GM18505 (cell line): Measurements from ENCODE around the gene ACOT11.

ENCODE experiments used
- ATAC-seq: cut with Tn5 transposase; IDR thresholded peaks from one replicate; pipeline ENCODE4 v1.9.1; 2021; ENCODE audit not compliant: unreplicated experiment
- POLR2A ChIP-seq: IDR thresholded peaks from 4 replicates; pipeline ENCODE4 v1.6.1; 2011; ENCODE audit warnings: borderline replicate concordance; ENCODE audit not compliant: insufficient read depth, insufficient read length; ENCODE audit errors: extremely low read depth

ACOT11 gene

GRCh38 chr1:54559771-54560231, 11.8 kb downstream of the ACOT11 start:
- ATAC-seq = no peak
- no peak for TF ChIP-seq POLR2A

GRCh38 chr1:54564312-54565112, 16.5 kb downstream of the ACOT11 start:
- TF ChIP-seq POLR2A = no peak
- ATAC-seq = no peak

- TF ChIP-seq POLR2A = no peak
- no peak for ATAC-seq
Observed at GRCh38 chr1:54565113-54565501, 17.1 kb downstream of the ACOT11 start.

- ATAC-seq = no peak
- no peak for TF ChIP-seq POLR2A
Observed at GRCh38 chr1:54566438-54567141, 18.6 kb downstream of the ACOT11 start.

GRCh38 chr1:54567961-54568360, 19.9 kb downstream of the ACOT11 start:
- TF ChIP-seq POLR2A = no peak
- no peak for ATAC-seq

- no peak for ATAC-seq
- TF ChIP-seq POLR2A = no peak
Observed at GRCh38 chr1:54569339-54569738, 21.3 kb downstream of the ACOT11 start.

GRCh38 chr1:54570161-54570560, 22.1 kb downstream of the ACOT11 start:
- TF ChIP-seq POLR2A = no peak
- no peak for ATAC-seq

- no peak for ATAC-seq
- no peak for TF ChIP-seq POLR2A
Observed at GRCh38 chr1:54571326-54571725, 23.3 kb downstream of the ACOT11 start.

GRCh38 chr1:54571803-54572541, 23.9 kb downstream of the ACOT11 start:
- ATAC-seq = no peak
- TF ChIP-seq POLR2A = no peak

GRCh38 chr1:54572542-54572850, 24.5 kb downstream of the ACOT11 start:
- no peak for ATAC-seq
- no peak for TF ChIP-seq POLR2A

- TF ChIP-seq POLR2A = no peak
- no peak for ATAC-seq
Observed at GRCh38 chr1:54574158-54574778, 26.2 kb downstream of the ACOT11 start.

GRCh38 chr1:54575161-54575560, 27.1 kb downstream of the ACOT11 start:
- ATAC-seq = no peak
- no peak for TF ChIP-seq POLR2A

- no peak for ATAC-seq
- no peak for TF ChIP-seq POLR2A
Observed at GRCh38 chr1:54575605-54576290, 27.7 kb downstream of the ACOT11 start.
